ENCODE data around the gene SMCO3. TPM values are rescaled to one million over a fixed set of nuclear protein-coding genes. Genes with fewer than 3 reads are reported as not detected.

SMCO3 gene
- total RNA-seq, 2 donors from 2014 or later: 2.2 TPM; not detected in 1

GRCh38 chr12:14777271-14777670 is 36.7 kb downstream of the SMCO3 start:
- DNase-seq (ENCODE audit: low spot score): peak; percentile 73
- Histone ChIP-seq H3K36me3 (no peaks in the 10 kb centered on the region), H3K4me3 (no peak overlapping the region), H3K27me3 (replicated peaks; ENCODE audit: insufficient read depth) (no peaks in the 10 kb centered on the region), H3K9me3 (no peaks in the 10 kb centered on the region), H3K27ac (peak overlapping the region; percentile 93 to 95), H3K4me1 (replicated peaks) (no peaks in the 10 kb centered on the region)
- WGBS: 22% methylated on average over 3 of the region's 3 CpGs
- peak; percentile 72 for TF ChIP-seq POLR2AphosphoS5 (IDR thresholded peaks at IDR 0.05)
- no peak for TF ChIP-seq POLR2A (IDR thresholded peaks at IDR 0.05)
- TF ChIP-seq, protein P1, sequence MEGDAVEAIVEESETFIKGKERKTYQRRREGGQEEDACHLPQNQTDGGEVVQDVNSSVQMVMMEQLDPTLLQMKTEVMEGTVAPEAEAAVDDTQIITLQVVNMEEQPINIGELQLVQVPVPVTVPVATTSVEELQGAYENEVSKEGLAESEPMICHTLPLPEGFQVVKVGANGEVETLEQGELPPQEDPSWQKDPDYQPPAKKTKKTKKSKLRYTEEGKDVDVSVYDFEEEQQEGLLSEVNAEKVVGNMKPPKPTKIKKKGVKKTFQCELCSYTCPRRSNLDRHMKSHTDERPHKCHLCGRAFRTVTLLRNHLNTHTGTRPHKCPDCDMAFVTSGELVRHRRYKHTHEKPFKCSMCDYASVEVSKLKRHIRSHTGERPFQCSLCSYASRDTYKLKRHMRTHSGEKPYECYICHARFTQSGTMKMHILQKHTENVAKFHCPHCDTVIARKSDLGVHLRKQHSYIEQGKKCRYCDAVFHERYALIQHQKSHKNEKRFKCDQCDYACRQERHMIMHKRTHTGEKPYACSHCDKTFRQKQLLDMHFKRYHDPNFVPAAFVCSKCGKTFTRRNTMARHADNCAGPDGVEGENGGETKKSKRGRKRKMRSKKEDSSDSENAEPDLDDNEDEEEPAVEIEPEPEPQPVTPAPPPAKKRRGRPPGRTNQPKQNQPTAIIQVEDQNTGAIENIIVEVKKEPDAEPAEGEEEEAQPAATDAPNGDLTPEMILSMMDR (IDR thresholded peaks at IDR 0.05): no peak
- intact Hi-C loops (cut with DNase I): loop anchor here (10.0 kb wide), 1 partner anchor 1008 kb away; the partner anchor contains the start of gene EPS8

DNA sequence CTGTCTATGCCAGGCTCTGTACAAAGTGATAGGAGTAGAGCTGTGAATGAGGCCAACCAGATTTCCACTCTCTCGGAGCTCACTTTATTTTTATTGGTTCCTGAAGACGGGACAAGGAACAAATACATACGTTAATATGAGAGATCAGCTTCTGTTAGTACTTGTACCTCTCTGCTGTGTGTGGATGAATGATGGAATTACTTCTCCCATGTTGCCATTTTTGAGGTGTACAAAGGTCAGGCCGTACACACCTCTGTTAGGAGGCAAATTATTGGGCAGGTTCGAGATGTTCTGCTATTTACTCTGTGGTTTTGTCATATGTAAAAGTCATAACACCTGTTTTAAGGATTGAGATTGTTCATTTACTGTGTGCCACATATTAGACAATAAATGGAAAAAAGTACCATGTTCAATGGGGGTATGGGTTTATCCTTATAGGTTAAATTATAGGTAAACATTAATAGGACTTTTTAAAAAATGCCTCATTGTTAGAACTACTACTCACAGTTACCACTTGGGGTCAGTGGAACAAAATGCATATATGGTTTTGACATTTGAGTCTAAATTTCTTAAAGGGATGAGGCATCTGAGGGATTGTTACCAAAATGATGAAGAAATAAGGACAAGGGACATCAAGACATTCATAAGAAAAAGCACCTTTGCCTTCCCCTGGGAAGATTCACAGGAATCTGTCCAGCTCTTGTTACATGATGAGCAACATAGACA is 37.6 kb downstream of the SMCO3 start:
- H3K36me3 ChIP-seq: no peaks in the 10 kb centered on the region
- H3K4me3 ChIP-seq: peak overlapping the region; percentile 84 to 88
- DNase-seq (ENCODE audit: low spot score): no peak
- H3K27me3 ChIP-seq (replicated peaks; ENCODE audit: insufficient read depth): no peaks in the 10 kb centered on the region
- no peak for TF ChIP-seq POLR2AphosphoS5 (IDR thresholded peaks at IDR 0.05)
- TF ChIP-seq, protein P1 (IDR thresholded peaks at IDR 0.05): peak in 2 of 4 experiments; percentile 21 to 52
- intact Hi-C loops (cut with DNase I): loop anchor here (10.0 kb wide), 1 partner anchor 1008 kb away; the partner anchor contains the start of gene EPS8
- H3K9me3 ChIP-seq: no peaks in the 10 kb centered on the region
- peak overlapping the region; percentile 93 to 95 for H3K27ac ChIP-seq
- 40% methylated on average over 5 of the region's 5 CpGs for WGBS
- no peaks in the 10 kb centered on the region for H3K4me1 ChIP-seq (replicated peaks)

GRCh38 chr12:14775636-14775980 is 38.4 kb downstream of the SMCO3 start:
- H3K27me3 ChIP-seq (replicated peaks; ENCODE audit: insufficient read depth): no peaks in the 10 kb centered on the region
- H3K27ac ChIP-seq: peak overlapping the region; percentile 93 to 95
- WGBS: 25% methylated on average over 1 of the region's 1 CpG
- TF ChIP-seq, protein P1 (IDR thresholded peaks at IDR 0.05): no peak
- TF ChIP-seq POLR2AphosphoS5 (IDR thresholded peaks at IDR 0.05) (no peak), POLR2A (IDR thresholded peaks at IDR 0.05) (no peak)
- H3K36me3 ChIP-seq: no peaks in the 10 kb centered on the region
- no peaks in the 10 kb centered on the region for H3K4me1 ChIP-seq (replicated peaks)
- DNase-seq (ENCODE audit: low spot score): no peak
- intact Hi-C loops (cut with DNase I): loop anchor here (10.0 kb wide), 1 partner anchor 1009 kb away; the partner anchor contains the start of gene EPS8
- H3K9me3 ChIP-seq: no peaks in the 10 kb centered on the region
- H3K4me3 ChIP-seq: peak overlapping the region; percentile 84 to 88

- 2% methylated on average over 34 of the region's 34 CpGs for WGBS
- Histone ChIP-seq H3K27me3 (replicated peaks; ENCODE audit: insufficient read depth) (no peaks in the 10 kb centered on the region), H3K27ac (peak overlapping the region; percentile 93 to 95), H3K9me3 (no peaks in the 10 kb centered on the region), H3K4me3 (peak overlapping the region; percentile 84 to 88), H3K4me1 (replicated peaks) (no peaks in the 10 kb centered on the region), H3K36me3 (no peaks in the 10 kb centered on the region)
- DNase-seq (ENCODE audit: low spot score): peak; percentile 53
- no peak for TF ChIP-seq POLR2A (IDR thresholded peaks at IDR 0.05)
- TF ChIP-seq POLR2AphosphoS5 (IDR thresholded peaks at IDR 0.05): peak; percentile 63
- TF ChIP-seq, protein P1 (IDR thresholded peaks at IDR 0.05): peak in 1 of 4 experiments; percentile 3
- intact Hi-C loops (cut with DNase I): loop anchor here (10.0 kb wide), 1 partner anchor 1010 kb away; the partner anchor contains the start of gene EPS8
Measured at GRCh38 chr12:14774906-14775635, 38.9 kb downstream of the SMCO3 start.
